Esophagus (tissue), 2 donors: Measurements from ENCODE around the gene ABHD16A. TPM values are rescaled to one million over a fixed set of nuclear protein-coding genes. Genes with fewer than 3 reads are reported as not detected.

Experiments used
- H3K27ac ChIP-seq, 2 donors: one replicate each; pipeline ENCODE4 v1.5.1; 2013; ENCODE audit warnings: low read depth in 2 of 2, mild to moderate bottlenecking in 2 of 2, inconsistent platforms in 1 of 2, low read length in 1 of 2, moderate library complexity in 1 of 2
- H3K27me3 ChIP-seq, 2 donors: one replicate each; pipeline ENCODE4 v1.6.1; 2013; ENCODE audit warnings: low read length in 2 of 2, control low read depth in 1 of 2, mild to moderate bottlenecking in 1 of 2; ENCODE audit not compliant: insufficient read depth in 2 of 2, control insufficient read depth in 1 of 2
- H3K36me3 ChIP-seq, 2 donors: one replicate each; pipeline ENCODE4 v1.6.1; 2013; ENCODE audit warnings: low read length in 1 of 2; ENCODE audit not compliant: control insufficient read depth in 2 of 2, insufficient read depth in 2 of 2
- H3K4me1 ChIP-seq, 2 donors: one replicate each; pipeline ENCODE4 v1.6.1; 2013; ENCODE audit warnings: low read length in 1 of 2; ENCODE audit not compliant: control insufficient read depth in 2 of 2, insufficient read depth in 2 of 2
- H3K4me3 ChIP-seq, 2 donors: one replicate each; pipeline ENCODE4 v1.5.1; 2013; ENCODE audit warnings: low read length in 2 of 2, mild to moderate bottlenecking in 2 of 2, low read depth in 1 of 2, moderate library complexity in 1 of 2
- H3K9me3 ChIP-seq, 2 donors: one replicate each; pipeline ENCODE4 v1.6.1; 2013; ENCODE audit warnings: mild to moderate bottlenecking in 2 of 2, low read depth in 1 of 2, low read length in 1 of 2, moderate library complexity in 1 of 2; ENCODE audit not compliant: control insufficient read depth in 2 of 2, insufficient read depth in 1 of 2
- WGBS, 2 donors: extraction: QIAGEN DNeasy Blood & Tissue Kit; methylation state at CpG; one replicate each; pipeline ENCODE4 v1.1.7; 2013; 5-methylcytosine and 5-hydroxymethylcytosine counted together
- polyA plus RNA-seq, 2 donors: library from polyadenylated mRNA; stranded (reverse); fragments of 200-250 nt; gene quantifications; one replicate each; pipeline ENCODE4 v1.2.3, GENCODE V29; 2013
- donor health status: healthy with polysubstance abuse.
- donor health status: Bipolar disorder and iron deficiency.

The ABHD16A gene
- polyA plus RNA-seq, 2 donors: 30.0 to 40.1 TPM

GRCh38 chr6:31739639-31740396 lies 36.7 kb upstream of the ABHD16A start, which contains the start of gene MSH5:
Gene MSH5, plus strand, starts transcription at chr6:31740005. Its CDS starts 462 bp downstream, at chr6:31740467.
- no peaks in the 10 kb centered on the region for H3K36me3 ChIP-seq
- no peaks in the 10 kb centered on the region for H3K9me3 ChIP-seq
- H3K27ac ChIP-seq: peak within 1 kb of the TSS; percentile 96 to 98
- peaks cover 3 to 10% of the 10 kb centered on the region in 2 donors for H3K4me1 ChIP-seq
- no peaks in the 10 kb centered on the region for H3K27me3 ChIP-seq
- peak within 1 kb of the TSS; percentile 74 to 83 for H3K4me3 ChIP-seq
- WGBS, 2 donors: 1% methylated on average over 58 of the region's 58 CpGs

GRCh38 chr6:31737991-31738979 lies 35.2 kb upstream of the ABHD16A start:
- H3K4me1 ChIP-seq: peaks cover 3 to 17% of the 10 kb centered on the region in 2 donors
- no peaks in the 10 kb centered on the region for H3K27me3 ChIP-seq
- WGBS, 2 donors: 9 to 14% methylated on average over 6 of the region's 6 CpGs
- no peaks in the 10 kb centered on the region for H3K9me3 ChIP-seq
- peak overlapping the region; percentile 96 to 98 for H3K27ac ChIP-seq
- peak overlapping the region; percentile 2 to 15 for H3K4me3 ChIP-seq
- peaks cover 7 to 12% of the 10 kb centered on the region in 2 donors for H3K36me3 ChIP-seq

GRCh38 chr6:31737315-31737990 lies 34.3 kb upstream of the ABHD16A start:
- H3K4me1 ChIP-seq: peaks cover 3 to 17% of the 10 kb centered on the region in 2 donors

GRCh38 chr6:31736768-31737314 lies 33.7 kb upstream of the ABHD16A start:
- H3K36me3 ChIP-seq: peaks cover 13 to 15% of the 10 kb centered on the region in 2 donors
- 31 to 32% methylated on average over 10 of the region's 10 CpGs for WGBS, 2 donors
- no peaks in the 10 kb centered on the region for H3K27me3 ChIP-seq
- H3K27ac ChIP-seq: peak overlapping the region; percentile 96 to 97
- H3K4me3 ChIP-seq: peak overlapping the region; percentile 60 to 88
- H3K9me3 ChIP-seq: no peaks in the 10 kb centered on the region
- peaks cover 3 to 17% of the 10 kb centered on the region in 2 donors for H3K4me1 ChIP-seq

More at GRCh38 chr6:31737315-31737990, 34.3 kb upstream of the ABHD16A start:
- Histone ChIP-seq H3K27ac (peak overlapping the region; percentile 96 to 98), H3K27me3 (no peaks in the 10 kb centered on the region), H3K9me3 (no peaks in the 10 kb centered on the region), H3K4me3 (peak overlapping the region in 1 of 2 donors; percentile 15), H3K36me3 (peaks cover 10 to 12% of the 10 kb centered on the region in 2 donors)
- 42 to 52% methylated on average over 7 of the region's 7 CpGs for WGBS, 2 donors

GRCh38 chr6:31736021-31736767 lies 33.1 kb upstream of the ABHD16A start, which contains the start of gene CLIC1:
Gene CLIC1, minus strand, starts transcription at chr6:31736530. Its CDS starts 230 bp downstream, at chr6:31736300.
- WGBS, 2 donors: 0 to 1% methylated on average over 24 of the region's 24 CpGs
- peaks cover 3 to 17% of the 10 kb centered on the region in 2 donors for H3K4me1 ChIP-seq

GRCh38 chr6:31734821-31735406 lies 31.8 kb upstream of the ABHD16A start:
- no peaks in the 10 kb centered on the region for H3K9me3 ChIP-seq
- H3K4me3 ChIP-seq: peak overlapping the region; percentile 60 to 88
- peaks cover 14 to 20% of the 10 kb centered on the region in 2 donors for H3K36me3 ChIP-seq
- WGBS, 2 donors: 0 to 4% methylated on average over 17 to 18 of the region's 18 CpGs
- H3K27ac ChIP-seq: peak overlapping the region; percentile 96 to 97
- peaks cover 3 to 17% of the 10 kb centered on the region in 2 donors for H3K4me1 ChIP-seq
- H3K27me3 ChIP-seq: no peaks in the 10 kb centered on the region

More at GRCh38 chr6:31736021-31736767, 33.1 kb upstream of the ABHD16A start, which contains the start of gene CLIC1:
- H3K36me3 ChIP-seq: peaks cover 14 to 16% of the 10 kb centered on the region in 2 donors
- H3K9me3 ChIP-seq: no peaks in the 10 kb centered on the region
- peak within 1 kb of the TSS; percentile 96 to 98 for H3K27ac ChIP-seq
- no peaks in the 10 kb centered on the region for H3K27me3 ChIP-seq
- peak within 1 kb of the TSS; percentile 60 to 88 for H3K4me3 ChIP-seq

GRCh38 chr6:31734247-31734820 lies 31.2 kb upstream of the ABHD16A start:
- Histone ChIP-seq H3K9me3 (no peaks in the 10 kb centered on the region), H3K36me3 (peaks cover 14 to 20% of the 10 kb centered on the region in 2 donors), H3K27ac (peak overlapping the region; percentile 96 to 97), H3K27me3 (no peaks in the 10 kb centered on the region), H3K4me3 (peak overlapping the region; percentile 60 to 88), H3K4me1 (peaks cover 3 to 17% of the 10 kb centered on the region in 2 donors)
- 8 to 12% methylated on average over 2 of the region's 2 CpGs for WGBS, 2 donors

- Histone ChIP-seq H3K9me3 (no peaks in the 10 kb centered on the region), H3K4me3 (no peak overlapping the region), H3K27ac (peak overlapping the region in 1 of 2 donors; percentile 97), H3K36me3 (peaks cover 14 to 20% of the 10 kb centered on the region in 2 donors), H3K4me1 (peaks cover 3 to 18% of the 10 kb centered on the region in 2 donors), H3K27me3 (no peaks in the 10 kb centered on the region)
- WGBS, 2 donors: 74 to 80% methylated on average over 4 of the region's 4 CpGs
These were observed 30.6 kb upstream of the ABHD16A start for GRCh38 chr6:31733734-31734133.
